IPS-18c (cell line): ENCODE results near the gene PGBD1.

Source experiments
- H3K4me3 ChIP-seq: 2 replicates; pipeline ENCODE4 v1.7.0; 2013; ENCODE audit warnings: low read depth, mild to moderate bottlenecking, low read length, moderate library complexity; ENCODE audit not compliant: insufficient read depth
- H3K9me3 ChIP-seq: one replicate; pipeline ENCODE4 v1.6.1; 2013; ENCODE audit warnings: mild to moderate bottlenecking, low read length, moderate library complexity; ENCODE audit not compliant: control insufficient read depth, insufficient read depth

PGBD1 gene, protein sequence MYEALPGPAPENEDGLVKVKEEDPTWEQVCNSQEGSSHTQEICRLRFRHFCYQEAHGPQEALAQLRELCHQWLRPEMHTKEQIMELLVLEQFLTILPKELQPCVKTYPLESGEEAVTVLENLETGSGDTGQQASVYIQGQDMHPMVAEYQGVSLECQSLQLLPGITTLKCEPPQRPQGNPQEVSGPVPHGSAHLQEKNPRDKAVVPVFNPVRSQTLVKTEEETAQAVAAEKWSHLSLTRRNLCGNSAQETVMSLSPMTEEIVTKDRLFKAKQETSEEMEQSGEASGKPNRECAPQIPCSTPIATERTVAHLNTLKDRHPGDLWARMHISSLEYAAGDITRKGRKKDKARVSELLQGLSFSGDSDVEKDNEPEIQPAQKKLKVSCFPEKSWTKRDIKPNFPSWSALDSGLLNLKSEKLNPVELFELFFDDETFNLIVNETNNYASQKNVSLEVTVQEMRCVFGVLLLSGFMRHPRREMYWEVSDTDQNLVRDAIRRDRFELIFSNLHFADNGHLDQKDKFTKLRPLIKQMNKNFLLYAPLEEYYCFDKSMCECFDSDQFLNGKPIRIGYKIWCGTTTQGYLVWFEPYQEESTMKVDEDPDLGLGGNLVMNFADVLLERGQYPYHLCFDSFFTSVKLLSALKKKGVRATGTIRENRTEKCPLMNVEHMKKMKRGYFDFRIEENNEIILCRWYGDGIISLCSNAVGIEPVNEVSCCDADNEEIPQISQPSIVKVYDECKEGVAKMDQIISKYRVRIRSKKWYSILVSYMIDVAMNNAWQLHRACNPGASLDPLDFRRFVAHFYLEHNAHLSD

DNA sequence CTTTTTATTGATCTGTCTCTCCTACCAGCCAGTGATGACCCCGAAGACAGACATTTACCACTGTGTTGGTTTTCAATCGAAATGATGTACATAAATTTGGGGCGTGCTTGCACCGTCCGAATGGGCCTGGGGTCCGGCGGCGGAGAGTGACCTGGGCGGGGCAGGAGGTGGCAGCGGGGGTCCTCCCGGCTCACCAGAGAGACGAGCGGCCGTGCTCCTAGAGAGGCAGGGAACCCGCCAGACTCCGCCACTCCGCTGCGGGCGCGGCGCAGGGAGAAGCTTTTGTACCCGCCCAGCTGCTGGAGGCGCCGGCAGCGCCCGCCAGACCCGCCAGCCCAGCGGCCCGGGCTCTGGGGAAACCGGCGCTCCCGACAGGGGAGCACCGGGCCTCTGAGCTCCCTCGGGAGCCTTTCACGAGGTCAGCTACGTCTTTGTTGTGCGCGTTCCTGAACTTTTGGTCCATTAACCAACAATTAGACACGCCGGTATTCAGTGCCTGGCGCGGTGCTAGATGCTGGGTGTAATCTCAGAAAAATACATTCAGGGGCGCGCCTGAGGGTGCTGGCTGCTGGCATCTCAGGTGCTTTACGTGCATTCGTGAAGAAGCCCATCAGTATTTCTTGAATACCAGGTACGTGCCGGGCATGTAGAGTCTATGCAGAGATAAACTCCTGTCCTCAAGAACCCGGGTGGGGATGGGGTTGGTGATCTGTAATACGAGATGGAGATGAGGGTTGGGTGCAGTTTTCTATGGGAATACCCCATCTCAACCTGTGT, at the start of gene PGBD1:
PGBD1 (plus strand) TSS at position 285 of the 777 bp plus-strand sequence. CDS start 2,242 bp downstream, outside the sequence.
- Histone ChIP-seq H3K9me3 (no peaks in the 10 kb centered on the region), H3K4me3 (peak within 1 kb of the TSS; percentile 87)

- peaks cover 4% of the 10 kb centered on the region for H3K9me3 ChIP-seq
- no peak overlapping the region for H3K4me3 ChIP-seq
These were observed 48.6 kb upstream of the PGBD1 start for GRCh38 chr6:28232785-28233184.

DNA sequence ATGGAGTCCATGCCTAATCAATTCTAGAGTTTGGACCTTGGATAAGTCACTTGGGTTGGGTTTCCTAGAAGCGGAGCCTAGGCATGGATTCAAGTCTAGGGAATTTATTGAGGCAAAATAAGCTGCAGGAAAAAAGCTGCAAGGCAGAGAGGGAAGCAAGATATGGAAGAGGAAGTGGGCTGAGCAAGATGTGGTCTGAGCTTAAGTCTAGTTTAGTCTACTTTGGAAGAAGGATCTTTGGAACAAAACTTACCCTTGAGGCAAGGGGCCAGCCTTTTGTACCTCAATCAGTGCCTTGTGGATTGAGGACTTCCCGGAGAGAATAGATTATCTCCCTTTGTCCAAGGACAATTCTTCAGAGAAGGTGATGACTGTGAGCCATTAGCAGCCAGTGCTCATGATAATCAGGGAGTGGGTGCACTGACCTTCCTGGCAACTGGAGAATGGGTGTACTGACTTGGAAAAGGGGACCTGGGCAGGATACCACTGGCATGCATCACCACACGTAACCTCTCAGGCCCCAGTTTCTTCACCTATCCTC, 45.4 kb upstream of the PGBD1 start:
- H3K4me3 ChIP-seq: no peak overlapping the region
- H3K9me3 ChIP-seq: peaks cover 6% of the 10 kb centered on the region

GRCh38 chr6:28239636-28240035, 41.7 kb upstream of the PGBD1 start:
- Histone ChIP-seq H3K4me3 (no peak overlapping the region), H3K9me3 (peaks cover 6% of the 10 kb centered on the region)

DNA sequence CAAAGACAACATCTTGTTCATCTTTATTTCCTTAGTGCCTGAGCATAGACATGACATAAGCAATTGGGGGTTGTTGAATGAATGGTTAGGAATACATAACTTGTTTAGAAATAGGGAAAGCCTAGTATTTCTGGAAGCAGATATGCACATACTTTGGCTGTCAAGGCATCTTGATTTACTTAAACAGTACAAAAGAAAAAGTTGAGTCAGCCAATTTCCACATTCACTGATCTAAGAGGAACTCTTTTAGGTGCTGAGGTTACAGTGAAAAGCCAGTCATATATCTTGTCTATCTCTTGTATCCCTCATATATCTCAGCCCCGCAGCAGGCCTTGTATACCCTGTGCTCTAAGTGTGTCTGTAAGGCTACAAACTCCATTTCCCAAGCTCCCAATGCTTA, 40.9 kb upstream of the PGBD1 start:
- H3K9me3 ChIP-seq: peaks cover 6% of the 10 kb centered on the region
- no peak overlapping the region for H3K4me3 ChIP-seq

GRCh38 chr6:28243946-28244345, 37.4 kb upstream of the PGBD1 start:
- Histone ChIP-seq H3K9me3 (peaks cover 2% of the 10 kb centered on the region), H3K4me3 (no peak overlapping the region)

- H3K9me3 ChIP-seq: peaks cover 2% of the 10 kb centered on the region
- H3K4me3 ChIP-seq: no peak overlapping the region
These were observed 36.0 kb upstream of the PGBD1 start for GRCh38 chr6:28245206-28245941.

DNA sequence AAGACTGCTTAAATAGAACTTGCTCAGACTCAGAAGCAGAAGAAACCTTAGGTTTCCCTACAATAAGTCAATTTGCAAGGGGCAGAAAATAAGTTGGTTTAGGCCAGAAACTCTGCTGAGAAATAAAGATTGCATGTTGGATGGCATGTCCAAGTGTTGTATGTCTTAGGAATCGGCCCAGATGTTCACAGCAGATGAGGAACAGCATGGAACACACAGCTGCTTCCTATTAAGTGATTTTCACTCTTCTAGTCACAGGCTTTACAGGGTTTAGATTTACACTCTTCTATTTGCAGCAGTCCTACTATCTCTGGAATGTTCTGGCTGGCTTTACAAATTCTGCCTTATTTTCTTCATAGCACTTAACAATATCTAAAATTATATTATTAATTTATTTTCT, 32.5 kb upstream of the PGBD1 start:
- H3K4me3 ChIP-seq: no peak overlapping the region
- H3K9me3 ChIP-seq: no peaks in the 10 kb centered on the region

- H3K4me3 ChIP-seq: no peak overlapping the region
These were observed 30.6 kb upstream of the PGBD1 start for GRCh38 chr6:28250747-28251146.

DNA sequence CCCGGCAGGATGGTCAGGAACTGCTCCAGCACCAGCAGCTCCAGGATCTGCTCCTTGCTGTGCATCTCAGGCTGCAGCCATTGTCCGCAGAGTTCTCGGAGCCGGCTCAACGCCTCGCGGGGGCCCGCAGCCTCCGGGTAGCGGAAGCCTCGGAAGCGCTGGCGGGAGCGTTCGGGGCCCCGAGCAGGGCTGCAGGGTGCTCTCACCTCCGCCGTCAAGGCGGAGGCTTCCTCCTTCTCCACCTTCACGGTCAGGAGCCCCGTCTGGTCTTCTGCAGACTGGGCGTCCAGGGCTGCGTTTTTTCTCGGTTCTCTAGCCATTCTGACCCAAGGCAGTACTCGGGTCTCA, 29.7 kb upstream of the PGBD1 start:
- no peaks in the 10 kb centered on the region for H3K9me3 ChIP-seq
- H3K4me3 ChIP-seq: peak overlapping the region; percentile 96

More at GRCh38 chr6:28250747-28251146, 30.6 kb upstream of the PGBD1 start:
- no peaks in the 10 kb centered on the region for H3K9me3 ChIP-seq

GRCh38 chr6:28252009-28252975, 29.1 kb upstream of the PGBD1 start, which contains the start of gene ZKSCAN4:
Gene ZKSCAN4, minus strand, starts transcription at chr6:28252269. Its CDS starts 289 bp downstream, at chr6:28251980.
- H3K4me3 ChIP-seq: peak within 1 kb of the TSS; percentile 96
- H3K9me3 ChIP-seq: no peaks in the 10 kb centered on the region

DNA sequence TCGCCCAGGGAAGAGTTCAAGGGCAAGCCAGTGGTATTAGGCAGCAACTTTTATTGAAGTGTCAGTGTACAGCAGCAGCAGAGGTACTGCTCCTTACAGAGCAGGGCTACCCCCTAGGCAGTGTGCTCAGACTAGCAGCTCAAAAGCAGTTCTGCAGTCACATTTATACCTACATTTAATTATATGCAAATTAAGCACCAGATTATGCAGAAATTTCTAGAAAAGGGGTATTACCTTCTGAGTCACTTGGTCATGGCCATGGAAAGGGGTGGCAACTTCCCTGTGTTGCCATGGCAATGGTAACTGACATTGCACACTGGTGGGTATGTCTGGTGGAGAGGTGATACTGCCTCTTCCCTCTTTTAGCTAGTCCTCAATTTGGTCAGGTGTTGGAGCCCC, 27.3 kb upstream of the PGBD1 start:
- Histone ChIP-seq H3K4me3 (no peak overlapping the region), H3K9me3 (no peaks in the 10 kb centered on the region)

GRCh38 chr6:28257042-28257441, 24.3 kb upstream of the PGBD1 start:
- Histone ChIP-seq H3K4me3 (no peak overlapping the region), H3K9me3 (no peaks in the 10 kb centered on the region)

DNA sequence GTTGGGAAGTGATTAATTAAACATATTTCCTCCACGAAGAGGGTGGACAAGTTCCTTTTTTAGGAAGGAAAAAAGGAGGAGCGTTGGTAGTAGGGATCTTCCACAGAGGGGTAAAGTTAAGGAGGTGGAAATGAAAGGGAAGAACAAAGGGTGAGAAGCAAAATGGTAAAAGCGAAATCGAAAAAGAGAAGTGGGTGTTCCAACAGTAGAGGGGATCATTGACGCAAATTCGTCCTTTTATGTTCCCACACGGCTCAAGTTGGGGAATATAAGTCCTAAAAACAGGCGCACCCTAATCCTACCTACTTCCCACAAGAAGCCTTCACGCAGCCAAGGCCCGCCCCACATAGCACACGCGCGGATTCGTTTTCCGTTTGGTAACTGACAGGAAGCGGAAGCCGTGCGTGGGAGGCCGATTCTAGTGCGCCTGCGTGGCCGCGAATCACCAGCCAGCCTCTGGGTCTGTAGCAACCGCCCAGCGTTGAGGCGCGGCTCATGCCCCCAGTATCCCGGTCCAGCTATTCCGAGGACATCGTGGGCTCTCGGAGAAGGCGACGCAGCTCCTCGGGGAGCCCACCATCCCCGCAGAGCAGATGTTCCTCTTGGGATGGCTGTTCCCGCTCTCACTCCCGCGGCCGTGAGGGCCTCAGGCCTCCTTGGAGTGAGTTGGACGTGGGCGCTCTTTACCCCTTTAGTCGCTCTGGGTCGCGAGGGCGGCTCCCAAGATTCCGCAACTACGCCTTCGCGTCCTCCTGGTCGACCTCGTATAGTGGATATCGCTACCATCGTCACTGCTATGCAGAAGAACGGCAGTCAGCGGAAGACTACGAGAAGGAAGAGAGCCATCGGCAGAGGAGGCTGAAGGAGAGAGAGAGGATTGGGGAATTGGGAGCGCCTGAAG, 22.2 kb upstream of the PGBD1 start, which contains the start of gene NKAPL:
NKAPL (plus strand) TSS at position 421 of the 901 bp plus-strand sequence; CDS start at position 496, 75 bp downstream.
- H3K9me3 ChIP-seq: no peaks in the 10 kb centered on the region
- peak within 1 kb of the TSS; percentile 10; the same call in 1 of the 2 replicates for H3K4me3 ChIP-seq

GRCh38 chr6:28263922-28264321, 17.4 kb upstream of the PGBD1 start:
- Histone ChIP-seq H3K4me3 (no peak overlapping the region), H3K9me3 (no peaks in the 10 kb centered on the region)
